Fibroblast of skin of scalp (primary cell): ENCODE results near the gene GTF2E1.
"Not testable (repeated sequence)": the region's sequence is repeated elsewhere in the genome, so short reads cannot be mapped to it uniquely, and the experiment has no call there.

Source experiments
- DNase-seq: peaks from one replicate; pipeline ENCODE4 v3.0.0-alpha.2; 2013

GTF2E1 gene

DNA sequence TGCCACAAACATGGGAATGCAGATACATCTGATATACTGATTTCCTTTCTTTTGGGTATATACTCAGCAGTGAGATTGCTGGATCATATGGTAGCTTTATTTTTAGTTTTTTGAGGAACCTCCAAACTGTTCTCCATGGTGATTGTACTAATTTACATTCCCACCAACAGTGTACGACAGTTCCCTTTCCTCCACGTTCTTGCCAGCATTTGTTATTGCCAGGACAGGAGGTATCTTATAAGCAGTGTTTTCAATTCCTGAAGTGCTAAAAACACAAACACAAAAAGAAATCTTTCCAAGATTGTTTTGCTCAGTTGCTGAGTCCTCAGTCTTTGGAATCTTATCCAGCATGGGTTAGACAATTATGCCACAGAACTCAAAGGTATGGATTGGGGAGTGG, 13.5 kb downstream of the GTF2E1 start:
- no peak for DNase-seq

- not testable (repeated sequence) for DNase-seq
Observed at GRCh38 chr3:120758551-120758950, 16.0 kb downstream of the GTF2E1 start.

DNA sequence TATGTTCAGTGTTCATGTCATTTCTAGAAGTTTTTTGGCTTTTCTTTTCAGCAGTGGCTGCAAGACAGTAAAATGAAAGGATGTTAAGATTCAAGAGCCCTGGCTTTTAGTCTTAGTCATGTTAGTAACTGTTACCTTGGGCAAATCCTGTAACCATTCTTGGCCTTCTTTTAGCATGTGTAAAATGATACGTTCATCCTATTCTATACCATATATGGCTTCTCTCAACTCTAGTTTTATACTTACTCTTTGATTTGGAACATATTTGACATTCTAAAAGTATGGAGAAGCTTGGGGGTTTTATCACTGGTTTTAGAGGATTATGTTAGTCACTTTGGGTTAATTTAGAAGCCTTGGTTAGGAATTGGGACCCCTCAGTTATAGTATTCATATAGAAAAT, 20.1 kb downstream of the GTF2E1 start:
- peak; percentile 86 for DNase-seq

DNA sequence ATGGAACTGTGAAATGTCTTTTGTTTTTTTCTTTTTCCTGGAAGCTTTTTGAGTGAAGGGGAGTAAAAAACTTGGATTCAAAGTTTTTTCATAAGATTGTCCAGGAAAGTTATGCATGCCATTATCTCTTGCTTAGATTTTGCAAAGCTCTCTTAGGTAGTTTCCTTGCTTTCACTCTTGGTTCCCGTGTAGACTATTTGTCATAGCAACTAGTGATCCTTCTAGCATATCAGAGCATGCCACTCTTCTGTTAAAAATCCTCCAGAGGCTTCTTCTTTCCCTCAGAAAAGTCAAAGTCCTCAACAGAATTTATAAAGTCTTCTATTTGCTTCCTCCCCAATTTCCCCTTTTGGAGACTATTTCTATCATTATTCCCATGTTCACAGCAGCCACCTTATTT, 21.1 kb downstream of the GTF2E1 start:
- no peak for DNase-seq

GRCh38 chr3:120764206-120764605, 21.7 kb downstream of the GTF2E1 start:
- peak; percentile 38 for DNase-seq

DNA sequence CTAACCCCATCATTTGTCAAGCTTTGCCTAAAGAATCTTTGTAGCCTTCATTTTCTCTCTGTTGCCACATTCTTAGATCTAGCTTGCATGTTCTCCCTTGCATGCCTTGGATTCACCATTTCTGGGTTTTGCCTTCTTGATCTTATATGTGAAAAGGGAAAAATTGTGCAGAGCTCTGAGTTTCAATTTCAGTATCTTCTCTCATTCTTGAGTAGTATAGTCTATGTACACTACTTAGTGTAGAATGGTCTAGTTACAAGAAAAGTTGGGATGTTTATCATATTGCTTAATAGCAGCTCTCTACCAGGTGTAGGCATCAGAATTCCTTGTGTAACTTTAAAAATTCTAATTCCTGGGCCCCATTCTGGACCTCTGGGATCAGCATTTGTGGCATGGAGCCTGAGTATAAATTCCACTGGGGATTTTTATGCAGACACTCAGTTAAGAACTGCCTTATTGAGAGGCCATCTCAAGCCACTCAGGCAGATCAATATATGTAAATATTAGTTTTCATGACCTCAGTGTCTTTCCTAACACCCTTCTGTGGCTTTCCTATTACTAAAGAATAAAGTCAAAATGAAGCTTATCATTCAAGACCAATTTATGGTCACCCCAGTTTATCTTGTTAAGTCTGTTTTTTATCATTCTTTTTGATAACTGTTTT, 23.4 kb downstream of the GTF2E1 start:
- DNase-seq, result no peak

DNA sequence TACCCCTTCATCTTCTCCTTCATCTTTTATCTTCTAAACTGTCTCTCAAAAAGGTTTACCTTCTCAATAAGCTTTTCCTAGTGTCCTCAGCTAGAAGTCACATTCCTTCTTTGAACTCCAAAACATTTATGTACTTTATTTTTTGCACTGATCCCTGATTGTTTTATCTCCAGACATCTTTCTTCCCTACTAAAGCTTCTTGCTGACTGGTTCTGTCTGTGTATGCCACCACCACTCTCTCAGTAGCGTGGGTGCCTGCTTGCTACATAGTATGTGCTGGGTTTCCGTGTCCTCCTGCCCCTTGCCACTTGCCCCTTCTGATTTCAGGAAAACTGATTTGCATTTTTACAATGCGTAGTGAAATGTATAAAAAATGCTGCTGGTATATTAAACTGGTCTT, 24.0 kb downstream of the GTF2E1 start:
- no peak for DNase-seq

DNA sequence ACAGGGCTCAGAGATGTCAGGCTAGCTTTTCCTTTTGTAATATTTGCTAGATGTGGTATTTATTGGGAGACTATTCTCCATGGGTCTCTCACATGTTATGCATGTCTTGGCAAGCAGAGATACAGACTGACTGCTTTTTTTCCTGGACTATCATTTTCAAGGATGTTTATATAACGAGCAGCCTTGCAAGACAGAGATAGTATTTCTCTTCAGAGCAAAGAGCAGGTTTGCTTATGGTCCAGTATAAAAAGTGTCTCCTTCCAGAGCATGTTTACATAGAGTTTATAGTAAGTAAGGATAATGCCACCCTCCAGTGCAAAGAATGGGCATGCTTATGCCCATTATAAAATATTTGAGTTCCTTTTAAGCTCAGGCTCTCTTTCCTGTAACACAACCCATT, 24.6 kb downstream of the GTF2E1 start:
- no peak for DNase-seq

DNA sequence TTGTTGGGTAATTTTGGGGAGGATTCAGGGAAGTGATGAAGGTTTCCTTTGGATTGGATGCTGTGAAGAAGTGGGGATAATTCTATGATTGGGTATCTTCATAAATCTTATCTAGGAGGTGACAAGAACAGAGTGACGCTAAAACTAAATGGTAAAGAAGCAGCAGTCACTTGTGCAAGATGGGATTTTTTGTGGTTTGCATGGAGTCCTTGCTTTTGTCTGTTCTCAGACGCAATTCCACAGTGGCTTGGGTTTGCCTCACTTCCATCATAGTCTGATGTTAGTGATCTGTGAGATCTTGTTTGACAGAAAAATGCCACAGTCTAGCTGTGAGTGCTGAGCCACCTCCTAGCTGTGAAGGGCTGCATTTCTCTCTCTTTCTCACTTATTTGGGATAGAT, 26.9 kb downstream of the GTF2E1 start:
- DNase-seq, result no peak

- DNase-seq, result no peak
Observed at GRCh38 chr3:120770891-120771290, 28.3 kb downstream of the GTF2E1 start.

DNA sequence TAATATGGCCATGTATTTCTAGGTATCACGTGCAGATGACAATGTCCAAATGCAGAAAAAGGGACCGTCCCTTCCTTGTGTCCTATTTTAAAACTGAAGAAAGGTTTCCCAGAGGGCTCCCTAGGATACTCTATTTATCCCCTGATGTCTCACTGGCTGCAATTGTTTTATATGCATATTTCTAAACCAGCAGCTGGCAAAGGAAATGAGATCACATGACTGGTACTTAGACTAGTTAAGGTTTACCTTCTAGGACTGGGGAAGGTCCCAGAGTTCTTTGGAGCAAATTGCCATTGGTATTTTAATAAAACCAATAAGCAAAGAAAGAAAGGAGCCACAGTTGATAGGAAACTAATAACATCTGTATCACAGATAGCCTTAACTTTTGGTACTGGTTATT, 29.5 kb downstream of the GTF2E1 start:
- no peak for DNase-seq

GRCh38 chr3:120773932-120774331, 31.4 kb downstream of the GTF2E1 start:
- DNase-seq, result no peak

GRCh38 chr3:120775411-120775810, 32.9 kb downstream of the GTF2E1 start:
- DNase-seq, result no peak

DNA sequence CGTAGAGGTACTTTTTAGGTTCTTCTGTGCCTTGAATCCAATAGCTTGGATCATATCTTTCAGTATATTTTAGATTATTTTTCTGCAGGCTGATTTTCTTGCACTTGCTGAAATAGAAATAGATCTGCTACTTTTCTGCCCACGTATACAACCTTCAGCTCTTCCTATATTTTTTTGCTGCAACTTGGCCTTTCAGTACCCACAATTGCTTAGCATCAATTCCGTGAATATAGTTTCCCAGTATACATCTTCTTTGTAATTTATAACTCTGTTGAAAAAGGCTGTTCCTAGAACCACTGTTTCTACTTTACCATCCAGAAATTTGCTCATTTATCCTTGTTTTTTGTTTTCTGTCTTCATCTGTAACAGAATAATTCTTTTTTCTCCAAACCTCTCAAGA, 36.2 kb downstream of the GTF2E1 start:
- DNase-seq, result no peak

DNA sequence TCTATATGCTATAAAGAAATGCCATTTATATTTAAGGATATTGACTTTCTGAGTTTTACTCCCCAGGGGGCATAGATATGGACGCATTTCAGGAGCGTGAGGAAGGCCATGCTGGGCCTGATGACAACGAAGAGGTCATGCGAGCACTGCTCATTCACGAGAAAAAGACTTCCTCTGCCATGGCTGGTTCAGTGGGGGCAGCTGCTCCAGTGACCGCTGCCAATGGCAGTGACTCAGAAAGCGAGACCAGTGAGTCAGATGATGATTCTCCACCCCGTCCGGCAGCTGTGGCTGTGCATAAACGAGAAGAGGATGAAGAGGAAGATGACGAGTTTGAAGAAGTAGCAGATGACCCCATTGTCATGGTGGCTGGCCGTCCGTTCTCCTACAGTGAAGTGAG, 38.4 kb downstream of the GTF2E1 start:
- DNase-seq, result peak; percentile 55

- peak; percentile 75 for DNase-seq
Observed at GRCh38 chr3:120785832-120786231, 43.3 kb downstream of the GTF2E1 start.

DNA sequence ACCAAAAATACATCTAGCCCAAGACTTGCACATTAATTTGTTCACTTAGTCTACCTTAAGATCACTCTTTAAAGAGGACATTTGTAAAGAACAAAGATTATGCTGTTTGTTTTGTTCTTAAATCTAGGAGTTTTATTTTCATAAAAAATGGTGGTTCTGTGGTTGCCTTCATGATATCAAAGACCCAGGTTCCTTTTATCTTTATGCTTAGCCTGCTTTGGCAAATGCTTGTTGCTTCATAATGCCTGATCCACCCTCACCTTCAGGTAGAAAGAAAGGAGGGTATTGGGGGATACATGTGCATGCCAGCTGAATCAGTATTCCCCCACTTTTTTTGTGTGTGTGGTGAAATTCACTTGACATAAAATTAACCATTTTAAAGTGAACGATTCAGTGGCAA, 48.5 kb downstream of the GTF2E1 start:
- no peak for DNase-seq

GRCh38 chr3:120791913-120792312, 49.4 kb downstream of the GTF2E1 start:
- DNase-seq, result peak; percentile 91

DNA sequence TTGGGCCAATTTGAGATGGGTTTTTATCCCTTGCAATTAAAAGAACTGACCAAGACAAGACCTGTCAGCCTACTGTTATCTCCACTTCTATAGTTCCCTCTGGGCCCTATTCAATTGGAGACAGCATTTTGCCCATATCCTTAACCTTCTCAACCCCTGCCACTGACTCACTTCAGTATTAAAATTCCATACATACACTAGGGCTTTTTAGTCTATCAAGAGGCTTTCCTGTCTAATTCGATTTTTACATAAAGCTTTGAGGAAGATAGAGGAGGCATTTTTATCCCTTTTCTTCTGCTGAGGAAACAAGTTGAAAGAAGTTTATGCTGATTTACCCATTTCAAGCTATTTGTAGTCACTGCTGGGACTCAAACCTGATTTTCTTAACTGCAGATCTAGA, 51.1 kb downstream of the GTF2E1 start:
- DNase-seq, result peak; percentile 57

GRCh38 chr3:120795017-120795648, 52.6 kb downstream of the GTF2E1 start:
- peak; percentile 82 for DNase-seq

GRCh38 chr3:120795959-120796358, 53.4 kb downstream of the GTF2E1 start:
- no peak for DNase-seq

GRCh38 chr3:120796976-120797375, 54.4 kb downstream of the GTF2E1 start:
- DNase-seq, result no peak

- DNase-seq, result no peak
Observed at GRCh38 chr3:120797857-120798256, 55.3 kb downstream of the GTF2E1 start.

- DNase-seq, result peak; percentile 17
Observed at GRCh38 chr3:120798346-120798745, 55.8 kb downstream of the GTF2E1 start.

- DNase-seq, result no peak
Observed at GRCh38 chr3:120800625-120801024, 58.1 kb downstream of the GTF2E1 start.
